H1 (cell line): Measurements from ENCODE around the gene GJD4. TPM values are rescaled to one million over a fixed set of nuclear protein-coding genes. Genes with fewer than 3 reads are reported as not detected.
A peak's percentile ranks its signal among the peaks of the same experiment; 100 is the strongest.

ENCODE experiments used
- BRCA1 ChIP-seq: IDR thresholded peaks from 2 replicates; pipeline ENCODE4 v1.6.1; 2012; ENCODE audit warnings: low read depth, low read length, improper control_type of control experiment
- CTCF ChIP-seq, 3 experiments: IDR thresholded peaks; 1 replicate in 2 of 3; 2 replicates in 1 of 3; pipeline versions ENCODE4 v1.5.1 to v1.6.1; 2011; ENCODE audit warnings: low read length in 3 of 3, mild to moderate bottlenecking in 3 of 3, inconsistent platforms in 2 of 3, low read depth in 1 of 3, moderate library complexity in 1 of 3; ENCODE audit not compliant: insufficient read depth in 1 of 3; ENCODE audit errors: control extremely low read depth in 1 of 3
- EP300 ChIP-seq, 2 experiments: IDR thresholded peaks; 1 replicate in 1 of 2; 2 replicates in 1 of 2; pipeline ENCODE4 v1.6.1; 2011 to 2012; ENCODE audit warnings: low read depth in 2 of 2, low read length in 2 of 2, mild to moderate bottlenecking in 2 of 2, borderline replicate concordance in 1 of 2, inconsistent platforms in 1 of 2, moderate library complexity in 1 of 2
- JUN ChIP-seq: IDR thresholded peaks from 2 replicates; pipeline ENCODE4 v1.6.1; 2011; ENCODE audit warnings: low read depth, mild to moderate bottlenecking, improper control_type of control experiment, low read length
- KDM1A ChIP-seq: fragments of 200-600, 300-600 bp; sonication (generic); IDR thresholded peaks from 2 replicates; pipeline ENCODE4 v1.7.1; 2016; ENCODE audit warnings: mild to moderate bottlenecking, low read length, borderline replicate concordance
- KDM4A ChIP-seq: IDR thresholded peaks from one replicate; pipeline ENCODE4 v1.7.1; 2012; ENCODE audit warnings: low read depth, mild to moderate bottlenecking, moderate library complexity, low read length, inconsistent platforms; ENCODE audit not compliant: severe bottlenecking
- MAX ChIP-seq: IDR thresholded peaks from 2 replicates; pipeline ENCODE4 v1.6.1; 2012; ENCODE audit warnings: inconsistent platforms
- NRF1 ChIP-seq: IDR thresholded peaks from 2 replicates; pipeline ENCODE4 v1.6.1; 2011; ENCODE audit warnings: mild to moderate bottlenecking, low read depth, low read length, improper control_type of control experiment
- POU5F1 ChIP-seq: IDR thresholded peaks from 2 replicates; pipeline ENCODE4 v1.6.1; 2011; ENCODE audit warnings: low read depth, mild to moderate bottlenecking, low read length, moderate library complexity
- RFX5 ChIP-seq: IDR thresholded peaks from 2 replicates; pipeline ENCODE4 v1.6.1; 2011; ENCODE audit warnings: low read depth, low read length, improper control_type of control experiment, borderline replicate concordance
- SAP30 ChIP-seq: fragments of 300-600 bp; sonication (generic); IDR thresholded peaks from 2 replicates; pipeline ENCODE4 v1.7.1; 2012; ENCODE audit warnings: low read length, moderate library complexity, mild to moderate bottlenecking, inconsistent platforms; ENCODE audit not compliant: insufficient read depth, insufficient replicate concordance
- SP4 ChIP-seq: IDR thresholded peaks from 2 replicates; pipeline ENCODE4 v1.6.1; 2012; ENCODE audit warnings: low read length, inconsistent platforms
- TAF1 ChIP-seq: IDR thresholded peaks from 2 replicates; pipeline ENCODE4 v1.6.1; 2011; ENCODE audit warnings: mild to moderate bottlenecking, low read depth, low read length
- TAF7 ChIP-seq: optimal IDR thresholded peaks from 2 replicates; pipeline ENCODE3; 2011; ENCODE audit warnings: low read depth, mild to moderate bottlenecking, inconsistent platforms, low read length, moderate library complexity, borderline replicate concordance
- USF2 ChIP-seq: IDR thresholded peaks from 2 replicates; pipeline ENCODE4 v1.6.1; 2011; ENCODE audit warnings: low read length, improper control_type of control experiment
- ZNF274 ChIP-seq: IDR thresholded peaks from 2 replicates; pipeline ENCODE4 v1.7.0; 2012; ENCODE audit warnings: low read length, borderline replicate concordance; ENCODE audit errors: extremely low read depth
- polyA plus RNA-seq, 7 experiments: library from polyadenylated mRNA; depleted of rRNA in 3 of 7; stranded (reverse) in 5 of 7; unstranded in 2 of 7; fragments of >200 nt in 5 of 7; fragments of 200-250 nt in 2 of 7; gene quantifications; 1 replicate in 5 of 7; 2 replicates in 1 of 7; 4 replicates in 1 of 7; pipeline versions ENCODE4 v1.2.1 to v1.2.3, GENCODE V29; 2011 to 2013; ENCODE audit warnings: missing spikeins in 2 of 7, mixed read lengths in 2 of 7
- total RNA-seq: library from RNA; stranded (reverse); fragmentation: NEBNext Ultra II Directional; extraction: Animal tissue kit (Norgen Biotek cat#: 25700); gene quantifications from 2 replicates; pipeline ENCODE4 v1.2.1, GENCODE V29; 2021

GJD4 gene
- total and polyA plus RNA-seq, 2 of the 8 experiments (the other 6 are each of a cell fraction or from before 2014, with no cell fraction given): not detected

- TF ChIP-seq CTCF (IDR thresholded peaks at IDR 0.05; ENCODE audit: control extremely low read depth in 1 of 3, insufficient read depth in 1 of 3, low read depth in 1 of 3, low read length in 3 of 3): peak; percentile 39 to 43 (median 40)
- no peak for TF ChIP-seq NRF1
- TF ChIP-seq ZNF274: no peak
- TF ChIP-seq JUN: no peak
- TF ChIP-seq USF2: no peak
- TF ChIP-seq MAX: peak; percentile 94
- no peak for TF ChIP-seq TAF7
- TF ChIP-seq TAF1: 0 out of 2 replicates have a peak, but pooled peaks have one; percentile 4
- TF ChIP-seq POU5F1: no peak
- peak; percentile 98 for TF ChIP-seq KDM4A
- TF ChIP-seq RFX5: no peak
- no peak for TF ChIP-seq SP4
- no peak for TF ChIP-seq BRCA1
- TF ChIP-seq SAP30: no peak
- no peak for TF ChIP-seq EP300 (IDR thresholded peaks at IDR 0.05; ENCODE audit: borderline replicate concordance in 1 of 2, low read depth in 2 of 2, low read length in 2 of 2)
- no peak for TF ChIP-seq KDM1A
Measured at GRCh38 chr10:35639728-35640401, 34.7 kb downstream of the GJD4 start (continued).
